Measurements from ENCODE around the gene FXN.

DNA sequence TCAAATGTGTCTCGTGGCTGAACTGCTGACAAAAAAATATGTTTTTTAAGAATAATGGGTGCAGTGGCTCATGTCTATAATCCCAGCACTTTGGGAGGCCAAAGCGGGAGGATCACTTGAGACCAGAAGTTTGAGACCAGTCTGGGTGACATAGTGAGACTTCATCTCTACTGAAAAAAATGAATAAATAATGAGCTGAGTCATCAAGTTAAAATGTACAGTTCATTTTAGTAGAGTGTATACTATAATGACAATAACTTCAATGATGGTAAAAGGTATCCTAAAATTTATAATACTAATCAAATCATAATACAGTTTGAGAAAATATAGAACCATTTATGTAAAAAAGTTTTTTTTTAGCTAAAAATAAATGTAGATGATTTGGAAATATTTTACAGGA lies 100.6 kb downstream of the FXN start:
- TF ChIP-seq POLR2A (IDR thresholded peaks at IDR 0.05) (no peak), POLR2AphosphoS5 (IDR thresholded peaks at IDR 0.05) (no peak)
- TF ChIP-seq, protein P1, sequence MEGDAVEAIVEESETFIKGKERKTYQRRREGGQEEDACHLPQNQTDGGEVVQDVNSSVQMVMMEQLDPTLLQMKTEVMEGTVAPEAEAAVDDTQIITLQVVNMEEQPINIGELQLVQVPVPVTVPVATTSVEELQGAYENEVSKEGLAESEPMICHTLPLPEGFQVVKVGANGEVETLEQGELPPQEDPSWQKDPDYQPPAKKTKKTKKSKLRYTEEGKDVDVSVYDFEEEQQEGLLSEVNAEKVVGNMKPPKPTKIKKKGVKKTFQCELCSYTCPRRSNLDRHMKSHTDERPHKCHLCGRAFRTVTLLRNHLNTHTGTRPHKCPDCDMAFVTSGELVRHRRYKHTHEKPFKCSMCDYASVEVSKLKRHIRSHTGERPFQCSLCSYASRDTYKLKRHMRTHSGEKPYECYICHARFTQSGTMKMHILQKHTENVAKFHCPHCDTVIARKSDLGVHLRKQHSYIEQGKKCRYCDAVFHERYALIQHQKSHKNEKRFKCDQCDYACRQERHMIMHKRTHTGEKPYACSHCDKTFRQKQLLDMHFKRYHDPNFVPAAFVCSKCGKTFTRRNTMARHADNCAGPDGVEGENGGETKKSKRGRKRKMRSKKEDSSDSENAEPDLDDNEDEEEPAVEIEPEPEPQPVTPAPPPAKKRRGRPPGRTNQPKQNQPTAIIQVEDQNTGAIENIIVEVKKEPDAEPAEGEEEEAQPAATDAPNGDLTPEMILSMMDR (IDR thresholded peaks at IDR 0.05) = no peak

Data from breast epithelium (tissue), 3 donors.